Epidermal melanocyte (primary cell): ENCODE results near the gene FKBP6.
"Not testable (repeated sequence)": the region's sequence is repeated elsewhere in the genome, so short reads cannot be mapped to it uniquely, and the experiment has no call there.

ENCODE experiments used
- DNase-seq: peaks from one replicate; pipeline ENCODE4 v3.0.0; 2011; ENCODE audit warnings: low spot score; ENCODE audit not compliant: insufficient read length

The FKBP6 gene

GRCh38 chr7:73327922-73328321, at the start of gene FKBP6, which contains the start of gene TRIM50:
FKBP6 (plus strand) TSS chr7:73328161; CDS start chr7:73328429, 268 bp downstream.
TRIM50 (minus strand) TSS chr7:73328082; CDS start chr7:73324787, 3,295 bp downstream.
- not testable (repeated sequence) for DNase-seq

GRCh38 chr7:73297235-73297634, 30.7 kb upstream of the FKBP6 start:
- not testable (repeated sequence) for DNase-seq

GRCh38 chr7:73297706-73298105, 30.3 kb upstream of the FKBP6 start:
- DNase-seq = not testable (repeated sequence)

GRCh38 chr7:73299812-73300211, 28.1 kb upstream of the FKBP6 start:
- not testable (repeated sequence) for DNase-seq

- DNase-seq = not testable (repeated sequence)
Measured at GRCh38 chr7:73301108-73301507, 26.9 kb upstream of the FKBP6 start.

GRCh38 chr7:73302846-73303245, 25.1 kb upstream of the FKBP6 start:
- DNase-seq = not testable (repeated sequence)

GRCh38 chr7:73303546-73303945, 24.4 kb upstream of the FKBP6 start:
- no peak for DNase-seq

- no peak for DNase-seq
Measured at GRCh38 chr7:73304071-73304470, 23.9 kb upstream of the FKBP6 start.

- not testable (repeated sequence) for DNase-seq
Measured at GRCh38 chr7:73304612-73305387, 23.2 kb upstream of the FKBP6 start.

- no peak for DNase-seq
Measured at GRCh38 chr7:73307436-73307835, 20.5 kb upstream of the FKBP6 start.

- DNase-seq = no peak
Measured at GRCh38 chr7:73308074-73308664, 19.8 kb upstream of the FKBP6 start.

GRCh38 chr7:73308665-73309214, 19.2 kb upstream of the FKBP6 start, which contains the start of gene NSUN5:
NSUN5 (minus strand) TSS chr7:73308826; CDS start chr7:73308790, 36 bp downstream.
- peak; percentile 87 for DNase-seq

GRCh38 chr7:73311421-73311820, 16.5 kb upstream of the FKBP6 start:
- DNase-seq = not testable (repeated sequence)

GRCh38 chr7:73312831-73313520, 15.0 kb upstream of the FKBP6 start:
- DNase-seq = peak; percentile 3

GRCh38 chr7:73313521-73313906, 14.4 kb upstream of the FKBP6 start:
- no peak for DNase-seq

GRCh38 chr7:73314271-73314670, 13.7 kb upstream of the FKBP6 start:
- DNase-seq = no peak

- no peak for DNase-seq
Measured at GRCh38 chr7:73316521-73316920, 11.4 kb upstream of the FKBP6 start.

- not testable (repeated sequence) for DNase-seq
Measured at GRCh38 chr7:73318656-73319204, 9.2 kb upstream of the FKBP6 start.

GRCh38 chr7:73319541-73319940, 8.4 kb upstream of the FKBP6 start:
- DNase-seq = not testable (repeated sequence)

GRCh38 chr7:73320009-73320408, 8.0 kb upstream of the FKBP6 start:
- DNase-seq = not testable (repeated sequence)

GRCh38 chr7:73323434-73324080, 4.4 kb upstream of the FKBP6 start:
- not testable (repeated sequence) for DNase-seq
